HUDEP-2 (cell line): ENCODE data around the gene SNX2.
"Not testable (repeated sequence)": the region's sequence is repeated elsewhere in the genome, so short reads cannot be mapped to it uniquely, and the experiment has no call there.

Source experiments
- DNase-seq, 76 experiments: peaks; one replicate each; lab custom pipeline; 2025; ENCODE audit not compliant: unreplicated experiment in 76 of 76; lab: John Stamatoyannopoulos, UW

Gene SNX2

DNA sequence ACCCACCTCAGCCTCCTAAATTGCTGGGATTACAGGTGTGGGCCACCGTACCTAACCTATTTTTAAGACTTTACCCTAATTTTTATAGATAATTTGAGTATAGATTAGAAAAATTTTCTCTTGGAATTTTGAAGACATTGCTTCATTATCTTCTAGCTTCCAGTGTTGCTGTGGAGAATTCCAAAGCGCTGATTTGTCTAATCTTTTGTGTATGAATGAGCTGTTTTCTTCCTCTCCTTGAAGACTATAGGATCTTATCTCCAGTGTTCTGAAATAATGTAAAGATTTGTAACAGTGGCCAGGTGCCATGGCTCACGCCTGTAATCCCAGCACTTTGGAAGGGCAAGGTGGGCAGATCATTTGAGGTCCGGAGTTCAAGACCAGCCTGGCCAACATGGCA lies 64.9 kb downstream of the SNX2 start:
- DNase-seq = no peak

DNA sequence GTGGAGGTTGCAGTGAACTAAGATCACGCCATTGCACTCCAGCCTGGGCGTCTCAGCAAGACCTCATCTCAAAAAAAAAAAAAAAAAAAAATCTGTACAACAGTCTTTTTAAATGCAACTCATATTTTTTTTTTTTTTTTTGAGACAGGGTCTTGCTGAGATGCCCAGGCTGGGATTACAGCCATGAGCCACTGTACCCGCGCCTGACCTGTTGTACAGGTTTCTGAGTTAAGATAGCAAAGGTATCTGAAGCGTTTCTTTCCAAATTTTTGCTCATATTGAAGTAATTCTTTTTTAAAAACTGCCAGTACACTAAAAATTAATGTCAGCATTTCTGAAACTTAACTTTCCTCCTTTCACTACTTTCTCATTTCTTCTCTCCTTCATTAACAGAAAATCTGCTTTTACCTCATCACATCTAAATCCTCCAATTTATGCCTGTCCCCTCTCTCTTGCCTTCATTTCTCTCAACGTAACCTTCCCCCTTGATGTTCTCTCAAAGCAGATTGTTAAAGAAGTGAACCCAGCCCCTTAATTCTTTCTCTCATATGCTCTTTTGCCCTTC lies 67.2 kb downstream of the SNX2 start:
- no peak for DNase-seq

GRCh38 chr5:122844136-122844909 lies 69.4 kb downstream of the SNX2 start:
- DNase-seq = peak in 1 of 76 experiments; percentile 19

DNA sequence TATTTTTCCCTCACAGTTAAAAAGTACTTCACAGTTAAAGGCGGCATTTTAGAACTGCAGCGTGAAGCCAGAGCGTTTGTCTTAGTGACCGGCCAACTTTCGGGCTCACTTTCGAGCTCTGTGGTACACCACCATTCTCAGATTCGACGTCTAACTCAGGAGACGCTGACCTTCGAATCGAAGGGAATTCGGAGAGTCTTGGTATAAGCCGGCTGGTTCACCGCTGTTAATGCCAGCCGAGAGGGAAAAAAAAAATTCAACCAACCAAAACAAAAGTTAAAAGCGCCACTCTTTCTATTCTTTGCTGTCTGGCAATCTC lies 70.0 kb downstream of the SNX2 start:
- DNase-seq = no peak

DNA sequence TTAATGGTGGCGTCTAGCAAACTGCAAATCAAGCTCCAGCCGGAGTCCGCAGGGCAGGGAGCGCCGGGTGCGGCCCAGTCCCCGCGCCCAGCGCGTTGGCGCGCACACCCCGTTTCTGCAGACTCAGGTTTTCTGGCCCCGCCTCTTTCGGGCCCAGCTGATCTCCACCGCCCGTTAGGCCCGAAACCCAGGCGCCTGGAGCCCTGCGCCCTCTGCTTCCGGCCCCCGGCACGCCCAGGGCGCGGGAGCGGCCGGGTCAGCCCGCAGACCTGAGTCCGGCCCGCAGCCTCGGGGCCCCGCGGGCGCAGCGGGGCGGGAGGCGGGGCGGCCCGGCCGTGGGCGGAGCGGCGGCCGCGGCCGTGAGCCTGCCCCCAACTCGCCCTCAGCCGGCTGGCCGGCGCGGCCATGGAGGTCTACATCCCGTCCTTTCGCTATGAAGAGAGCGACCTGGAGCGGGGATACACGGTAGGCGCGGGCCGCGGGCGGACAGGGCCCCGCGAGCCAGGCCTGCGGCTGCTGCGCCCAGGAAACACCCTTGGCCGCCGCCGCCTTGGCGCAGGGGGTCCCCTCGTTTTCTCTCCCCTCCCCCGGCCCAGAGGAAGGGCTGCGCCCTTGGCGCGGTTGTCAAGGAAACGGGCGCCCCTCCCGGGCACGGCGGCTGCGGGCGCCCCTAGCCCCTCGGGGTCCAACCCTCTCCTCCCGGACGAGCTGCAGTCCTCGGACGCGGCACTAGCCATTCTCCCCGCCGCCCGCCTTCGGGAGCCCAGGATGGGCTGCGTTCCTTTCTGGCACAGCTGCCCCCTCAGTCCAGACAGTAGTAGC lies 70.6 kb downstream of the SNX2 start, which contains the start of gene SNX24:
TSS of gene SNX24 (plus strand) at position 385 of the 822 bp plus-strand sequence. CDS start at position 406, 21 bp downstream.
- DNase-seq = peak in 74 of 76 experiments; percentile 25 to 91 (median 76)

- DNase-seq = no peak
These were observed 71.2 kb downstream of the SNX2 start for GRCh38 chr5:122846051-122846550.

DNA sequence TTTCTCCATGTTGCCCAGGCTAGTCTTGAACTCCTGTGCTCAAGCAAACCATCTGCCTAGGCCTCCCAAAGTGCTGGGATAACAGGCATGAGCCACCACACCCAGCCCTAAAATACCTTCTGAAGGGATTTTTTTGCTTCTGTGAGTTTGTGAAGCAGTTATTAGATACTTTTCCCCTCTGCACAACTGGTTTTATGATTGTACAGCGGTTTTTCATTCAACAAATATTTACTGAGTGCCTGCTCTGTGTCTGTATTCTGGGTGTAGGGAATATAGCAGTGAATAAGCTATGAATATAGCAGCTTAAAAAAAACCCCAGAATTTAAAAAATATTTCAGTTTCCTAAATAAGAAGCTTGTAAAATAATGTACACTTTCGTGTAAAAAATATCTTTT lies 72.8 kb downstream of the SNX2 start:
- no peak for DNase-seq

DNA sequence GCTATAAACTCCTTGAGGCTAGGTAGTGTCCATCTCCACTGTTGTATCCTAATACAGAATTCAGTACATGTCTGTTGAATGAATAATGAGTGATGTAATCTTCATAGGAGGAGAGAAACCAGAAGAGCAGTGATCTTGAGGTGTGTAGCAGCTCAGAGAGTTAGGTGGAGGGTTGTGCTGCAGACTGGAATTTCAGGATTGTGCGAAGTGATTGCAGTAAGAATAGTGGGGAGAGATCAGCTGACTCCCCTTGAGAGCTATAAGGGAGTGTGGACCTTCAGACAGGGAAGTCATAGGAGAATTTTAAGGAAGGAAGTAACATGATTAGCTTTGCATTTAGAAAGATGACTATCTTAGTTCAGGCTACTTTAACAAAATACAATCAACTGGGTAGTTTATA lies 74.9 kb downstream of the SNX2 start:
- no peak for DNase-seq

DNA sequence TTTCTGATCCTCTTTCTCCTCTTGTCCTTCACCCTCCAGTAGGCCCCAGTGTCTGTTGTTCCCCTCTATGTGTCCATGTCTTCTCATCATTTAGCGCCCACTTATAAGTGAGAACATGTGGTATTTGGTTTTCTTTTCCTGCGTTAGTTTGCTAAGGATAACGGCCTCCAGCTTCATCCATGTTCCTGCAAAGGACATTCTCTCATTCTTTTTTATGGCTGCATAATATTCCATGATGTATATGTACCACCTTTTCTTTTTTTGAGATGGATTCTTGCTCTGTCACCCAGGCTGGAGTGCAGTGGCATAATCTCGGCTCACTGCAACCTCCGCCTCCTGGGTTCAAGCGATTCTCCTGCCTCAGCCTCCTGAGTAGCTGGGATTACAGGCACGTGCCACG lies 82.7 kb downstream of the SNX2 start:
- DNase-seq = not testable (repeated sequence)

- peak in 38 of 76 experiments; percentile 2 to 70 (median 41) for DNase-seq
These were observed 83.6 kb downstream of the SNX2 start for GRCh38 chr5:122858451-122858850.

DNA sequence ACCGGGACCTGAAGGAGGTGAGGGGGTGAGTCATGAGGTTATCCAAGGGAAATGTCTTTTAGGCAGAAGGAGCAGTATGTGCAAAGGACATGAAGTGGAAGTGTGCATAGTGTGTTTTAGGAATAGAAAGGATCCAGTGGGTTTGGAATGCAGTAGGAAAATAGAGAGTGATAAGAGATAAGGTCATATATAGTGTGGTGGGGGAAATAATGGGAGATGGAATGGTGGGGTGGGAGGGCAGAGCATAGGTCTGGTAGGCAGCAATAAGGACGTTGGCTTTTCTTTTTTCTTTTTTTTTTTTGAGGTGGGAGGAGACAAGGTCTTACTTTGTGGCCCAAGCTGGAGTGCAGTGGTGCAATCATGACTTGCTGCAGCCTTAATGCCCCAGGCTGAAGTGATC lies 88.4 kb downstream of the SNX2 start:
- peak in 43 of 76 experiments; percentile 3 to 68 (median 29) for DNase-seq

- no peak for DNase-seq
These were observed 88.8 kb downstream of the SNX2 start for GRCh38 chr5:122863721-122864120.

DNA sequence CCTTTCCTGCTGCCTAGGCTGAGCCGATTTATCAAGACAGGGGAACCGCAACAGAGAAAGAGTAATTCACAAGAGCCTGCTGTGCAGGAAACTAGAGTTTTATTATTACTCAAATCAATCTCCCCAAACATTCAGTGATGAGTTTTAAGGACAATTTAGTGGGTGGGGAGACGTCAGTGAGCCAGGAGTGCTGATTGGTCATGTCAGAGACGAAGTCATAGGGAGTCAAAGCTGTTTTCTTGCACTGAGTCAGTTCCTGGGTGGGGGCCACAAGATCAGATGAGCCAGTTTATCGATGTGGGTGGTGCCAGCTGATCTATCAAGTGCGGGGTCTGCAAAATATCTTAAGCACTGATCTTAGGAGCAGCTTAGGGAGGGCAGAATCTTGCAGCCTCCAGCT lies 89.5 kb downstream of the SNX2 start:
- peak in 7 of 76 experiments; percentile 5 to 22 (median 8) for DNase-seq

DNA sequence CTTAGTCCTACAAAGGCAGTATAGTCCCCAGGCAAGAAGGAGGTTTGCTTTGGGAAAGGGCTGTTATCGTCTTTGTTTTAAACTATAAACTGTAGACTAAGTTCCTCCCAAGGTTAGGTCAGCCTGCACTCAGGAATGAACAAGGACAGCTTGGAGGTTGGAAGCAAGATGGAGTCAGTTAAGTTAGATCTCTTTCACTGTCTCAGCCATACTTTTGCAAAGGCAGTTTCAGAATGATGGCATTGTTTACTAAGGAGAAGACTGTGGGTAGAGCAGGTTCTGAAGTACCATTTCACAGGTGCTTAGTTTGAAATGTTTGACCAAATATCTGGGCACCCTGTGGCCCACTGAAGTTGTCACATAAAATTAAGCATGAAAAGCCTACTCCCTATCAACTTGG lies 90.0 kb downstream of the SNX2 start:
- DNase-seq = no peak

DNA sequence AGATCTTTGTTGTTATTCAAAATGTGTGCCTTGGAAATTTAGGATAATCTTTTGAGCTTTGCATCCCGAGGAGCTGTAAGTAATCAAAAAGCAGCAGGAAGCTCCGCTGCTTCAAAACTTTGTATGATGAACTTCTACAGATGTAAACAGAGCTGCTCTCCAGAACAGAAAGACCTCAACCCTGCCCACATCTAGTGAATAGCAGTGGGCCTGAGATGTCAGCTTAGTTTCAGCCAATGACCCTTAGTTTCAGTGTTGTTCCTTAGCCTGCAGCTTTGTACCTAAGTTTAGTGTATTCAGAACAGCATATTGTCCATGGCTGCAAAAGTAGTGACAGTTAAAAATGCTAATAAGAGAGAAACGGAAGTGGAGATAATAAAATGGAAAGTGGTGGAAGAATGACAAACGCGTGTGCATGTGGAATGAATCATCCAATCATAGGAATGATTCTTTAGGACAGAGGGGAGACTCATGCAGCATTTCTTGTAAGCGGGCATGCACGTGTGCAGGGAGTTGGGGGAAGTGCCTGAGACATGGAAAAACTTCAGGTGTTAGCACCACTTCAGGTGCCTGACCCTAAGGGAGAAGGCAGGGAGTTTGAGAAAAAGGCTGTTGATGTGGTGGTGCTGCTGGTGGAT lies 95.5 kb downstream of the SNX2 start:
- no peak for DNase-seq

DNA sequence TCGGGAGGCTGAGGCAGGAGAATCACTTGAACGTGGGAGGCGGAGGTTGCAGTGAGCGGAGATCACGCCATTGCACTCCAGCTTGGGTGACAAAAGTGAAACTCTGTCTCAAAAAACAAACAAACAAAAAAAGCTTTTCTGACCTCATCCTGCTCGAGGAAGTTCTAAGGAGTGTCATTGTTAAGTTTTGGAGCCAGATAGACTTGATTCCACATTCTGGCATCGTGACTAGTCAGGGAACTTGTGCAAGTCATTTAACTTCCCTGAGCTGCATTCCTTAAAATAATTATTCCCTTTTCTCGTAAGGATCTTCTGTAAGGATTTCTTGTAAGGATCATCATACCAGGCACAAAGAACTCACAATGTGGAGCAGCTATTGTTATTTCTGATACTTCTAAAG lies 96.8 kb downstream of the SNX2 start:
- DNase-seq = no peak

GRCh38 chr5:122874179-122874875 lies 99.4 kb downstream of the SNX2 start:
- DNase-seq = peak in 35 of 76 experiments; percentile 1 to 66 (median 20)

- no peak for DNase-seq
These were observed 102.6 kb downstream of the SNX2 start for GRCh38 chr5:122877518-122877917.

- no peak for DNase-seq
These were observed 104.2 kb downstream of the SNX2 start for GRCh38 chr5:122879076-122879475.
